HG03342 (cell line): Measurements from ENCODE around the gene NOL4L.

ENCODE experiments used
- ATAC-seq: cut with Tn5 transposase; IDR thresholded peaks from one replicate; pipeline ENCODE4 v1.9.1; 2021; ENCODE audit warnings: mild to moderate bottlenecking, moderate library complexity; ENCODE audit not compliant: unreplicated experiment

NOL4L gene

DNA sequence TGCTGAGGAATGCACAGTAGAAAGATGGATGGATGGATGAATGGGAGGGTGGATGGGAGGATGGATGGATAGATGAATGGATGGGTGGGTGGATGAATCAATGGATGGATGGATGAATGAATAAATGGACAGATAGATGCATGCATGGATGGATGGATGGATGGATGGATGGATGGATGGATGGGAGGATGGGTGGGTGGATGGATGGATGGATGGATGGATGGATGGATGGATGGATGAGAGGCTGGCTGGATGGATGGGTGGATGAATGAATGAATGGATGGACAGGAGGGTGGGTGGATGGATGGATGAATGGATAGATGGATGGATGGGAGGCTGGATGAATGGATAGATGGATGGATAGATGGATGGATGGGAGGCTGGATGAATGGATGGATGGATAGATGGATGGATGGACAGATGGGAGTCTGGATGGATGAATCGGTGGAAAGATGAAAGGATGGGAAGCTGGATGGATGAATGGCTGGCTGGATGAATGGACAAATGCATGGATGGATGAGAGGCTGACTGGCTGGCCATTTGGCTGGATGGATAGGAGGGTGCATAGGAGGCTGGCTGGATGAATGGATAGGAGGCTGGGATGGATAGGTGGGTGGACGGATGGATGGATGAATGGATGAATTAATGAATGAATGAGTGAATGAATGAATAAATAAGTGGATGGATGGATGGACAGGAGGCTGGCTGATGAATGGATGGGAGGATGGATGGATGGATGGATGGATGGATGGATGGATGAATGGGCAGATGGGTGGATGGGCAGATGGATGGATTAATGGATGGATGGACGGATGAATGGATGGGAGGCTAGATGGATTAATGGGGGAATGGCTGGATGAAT is 28.3 kb upstream of the NOL4L start:
- no peak for ATAC-seq

DNA sequence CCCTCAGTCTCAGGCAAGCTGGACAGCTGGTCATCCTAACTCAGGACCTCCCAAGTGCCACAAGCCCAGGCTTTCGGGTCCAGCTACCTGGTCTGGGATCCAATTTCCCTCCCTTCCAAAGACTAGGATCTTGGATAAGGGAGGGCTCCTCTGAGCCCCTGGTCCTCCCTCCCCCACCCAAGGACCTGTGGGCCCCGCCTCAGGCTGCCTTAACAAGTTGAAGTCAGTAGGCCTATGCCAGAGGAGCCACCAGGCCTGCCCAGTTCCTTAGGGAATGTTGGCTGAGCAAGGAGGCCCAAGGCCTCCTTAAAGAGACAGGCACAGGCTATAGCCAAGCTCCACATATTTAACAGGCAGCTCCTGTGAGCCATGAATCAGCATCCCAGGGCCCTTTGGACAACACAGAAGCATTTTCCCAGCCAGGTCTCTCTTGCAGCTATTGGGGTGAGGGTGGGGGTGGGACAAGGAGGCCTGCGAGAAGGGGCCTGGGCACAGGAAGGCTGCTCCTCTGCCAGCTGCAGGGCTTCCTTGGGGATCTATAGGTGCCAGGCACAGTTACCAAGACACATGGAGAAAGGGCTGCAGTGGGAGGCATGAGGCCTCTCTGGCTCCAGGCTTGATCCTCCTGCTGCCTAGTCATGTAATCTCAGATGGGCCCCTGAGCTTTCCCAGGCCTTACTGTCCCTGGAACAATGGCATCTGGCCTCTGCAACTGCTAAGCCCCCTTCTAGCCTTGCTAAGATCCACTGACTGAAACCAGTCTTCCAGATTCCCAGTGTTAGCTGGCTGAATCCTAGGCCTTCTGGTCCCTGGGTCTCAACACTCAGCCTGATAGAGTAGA is 27.4 kb upstream of the NOL4L start:
- ATAC-seq, result no peak

- ATAC-seq, result no peak
Observed at GRCh38 chr20:32611868-32612267, 26.7 kb upstream of the NOL4L start.

- ATAC-seq, result no peak
Observed at GRCh38 chr20:32611286-32611685, 26.2 kb upstream of the NOL4L start.

DNA sequence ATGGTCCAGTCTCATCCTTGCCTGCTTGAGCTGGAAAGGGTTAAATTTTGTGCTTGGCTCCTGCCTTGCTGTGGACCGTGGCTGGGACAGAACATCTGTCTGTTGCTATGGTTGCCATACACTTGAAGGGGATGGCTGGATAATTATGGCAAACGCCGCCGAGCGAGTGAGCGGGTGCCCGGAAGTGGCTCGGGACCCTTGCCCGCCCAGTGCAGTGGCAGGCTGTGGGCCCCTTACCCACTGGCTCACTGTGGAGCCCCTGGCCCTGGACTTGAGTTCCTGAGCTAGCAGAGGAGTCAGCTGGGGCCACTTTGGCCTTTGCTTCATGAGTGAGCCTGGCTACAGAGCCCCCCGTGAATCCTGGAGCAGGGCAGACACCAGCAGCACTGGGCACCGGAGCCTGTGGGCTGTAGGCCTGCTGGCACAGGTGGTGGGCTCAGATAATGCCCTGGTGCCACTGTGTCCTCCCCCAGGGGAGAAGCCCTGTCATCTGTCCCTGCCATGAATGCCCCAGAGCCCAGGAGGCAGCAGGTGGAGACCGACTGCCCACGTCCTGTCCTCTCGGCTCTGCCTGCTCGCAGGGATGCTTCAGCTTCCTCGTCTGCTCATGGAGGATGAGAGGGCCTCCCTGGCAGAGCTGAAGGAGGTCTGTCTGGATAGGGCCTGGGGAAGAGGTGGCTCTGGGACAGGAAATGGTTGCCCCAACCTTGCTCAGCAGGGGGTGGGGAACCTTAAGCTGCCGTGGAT is 25.5 kb upstream of the NOL4L start:
- no peak for ATAC-seq

DNA sequence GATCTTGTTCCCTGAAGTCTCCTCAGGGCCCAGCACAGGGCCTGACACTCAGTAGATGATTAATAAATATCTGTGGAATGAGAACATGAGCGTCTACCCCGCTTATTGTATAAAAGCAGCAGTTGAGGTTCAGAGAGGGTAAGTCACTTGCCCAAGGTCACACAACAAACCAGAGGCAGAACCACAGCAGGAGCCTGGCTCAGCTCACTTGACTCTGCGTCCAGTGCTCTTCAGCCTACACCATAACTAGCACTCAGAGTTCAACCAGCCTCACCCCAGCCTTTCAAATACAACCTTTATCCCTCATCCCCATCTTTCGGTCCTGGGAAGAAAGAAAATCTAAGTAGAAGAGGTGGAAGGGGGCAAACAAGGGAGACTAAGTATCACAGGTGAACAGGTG is 24.9 kb upstream of the NOL4L start:
- no peak for ATAC-seq

GRCh38 chr20:32609111-32609773 is 24.1 kb upstream of the NOL4L start:
- ATAC-seq, result no peak

DNA sequence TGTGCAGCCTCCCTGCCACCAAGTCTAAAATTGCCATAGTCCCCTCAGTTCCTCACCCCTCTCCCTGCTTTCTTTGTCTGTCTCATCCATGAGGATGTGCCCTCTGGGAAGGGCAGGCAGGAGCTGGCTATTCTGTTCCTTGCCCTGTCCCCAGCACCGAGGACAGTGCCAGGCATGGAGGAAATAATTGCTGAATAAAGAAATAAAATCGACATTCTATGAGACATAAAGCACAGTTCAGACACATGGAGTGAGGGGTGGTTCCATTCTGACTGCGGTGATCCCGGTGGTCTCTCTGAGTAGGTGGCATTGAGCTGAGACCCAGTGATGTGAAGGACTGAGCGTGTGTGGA is 23.5 kb upstream of the NOL4L start:
- ATAC-seq, result no peak

DNA sequence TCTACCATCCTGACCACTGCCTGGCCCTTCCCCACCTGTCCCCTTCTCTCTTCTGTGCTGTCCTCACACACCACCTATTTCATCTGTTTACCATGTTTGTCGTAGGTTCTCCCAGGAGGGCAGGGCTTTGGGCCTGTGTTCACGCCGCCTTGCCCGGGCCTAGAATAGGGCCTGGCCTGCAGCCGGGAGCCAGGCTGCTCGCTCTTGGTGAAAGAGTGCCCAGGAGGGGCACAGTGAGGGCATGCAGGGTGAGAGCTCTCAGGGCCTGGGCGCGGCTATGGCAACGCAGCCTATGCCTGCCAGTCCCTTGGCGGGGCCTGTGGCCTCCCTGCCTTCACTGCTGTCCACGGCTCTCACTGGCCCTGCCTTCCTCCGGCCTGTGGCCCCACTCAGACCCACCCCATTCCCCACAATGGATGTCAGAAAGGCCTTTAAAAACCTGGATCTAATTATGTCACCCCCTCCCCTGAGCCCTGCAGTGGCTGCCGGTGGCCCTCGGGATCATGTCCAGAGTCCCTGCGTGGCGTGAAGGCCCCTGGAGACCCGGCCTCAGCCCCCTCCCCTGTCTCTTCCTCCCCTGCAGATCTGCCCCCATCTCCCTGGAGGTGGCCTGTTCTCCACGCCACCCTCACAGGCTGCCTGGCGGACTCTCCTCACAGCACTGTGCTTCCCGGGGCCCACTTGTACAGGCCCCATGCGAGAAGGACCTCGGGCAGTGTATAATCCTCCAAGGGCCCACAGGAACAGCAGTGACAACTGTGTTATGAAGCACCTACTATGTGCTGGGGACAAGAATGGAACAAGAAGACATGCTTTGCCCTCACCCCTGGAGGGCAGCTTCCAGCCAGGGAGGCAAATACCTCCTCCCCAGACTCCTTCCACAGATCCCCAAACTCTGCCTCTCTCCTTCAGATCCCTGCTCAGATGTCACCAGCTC is 22.9 kb upstream of the NOL4L start:
- no peak for ATAC-seq

DNA sequence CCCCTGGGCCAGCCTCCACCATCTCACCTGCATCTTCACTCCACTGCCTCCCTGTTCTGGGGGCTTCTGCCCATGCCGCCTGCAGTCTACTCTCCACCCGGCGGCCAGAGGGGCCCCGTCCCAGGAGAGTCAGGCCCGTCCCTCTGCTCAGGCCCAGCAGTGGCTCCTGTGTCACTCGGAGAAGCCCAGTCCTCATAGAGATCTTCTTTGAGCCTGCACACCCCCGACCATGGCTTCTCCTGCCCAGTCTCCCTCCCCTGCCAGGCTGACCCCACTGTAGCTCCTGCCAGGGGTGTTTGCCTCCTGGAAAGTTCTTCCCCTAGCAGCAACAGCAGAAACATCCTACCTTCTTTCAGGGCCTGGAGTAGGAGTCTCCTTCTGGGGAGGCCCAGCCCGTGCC is 22.2 kb upstream of the NOL4L start:
- no peak for ATAC-seq

GRCh38 chr20:32606790-32607189 is 21.7 kb upstream of the NOL4L start:
- ATAC-seq, result no peak

DNA sequence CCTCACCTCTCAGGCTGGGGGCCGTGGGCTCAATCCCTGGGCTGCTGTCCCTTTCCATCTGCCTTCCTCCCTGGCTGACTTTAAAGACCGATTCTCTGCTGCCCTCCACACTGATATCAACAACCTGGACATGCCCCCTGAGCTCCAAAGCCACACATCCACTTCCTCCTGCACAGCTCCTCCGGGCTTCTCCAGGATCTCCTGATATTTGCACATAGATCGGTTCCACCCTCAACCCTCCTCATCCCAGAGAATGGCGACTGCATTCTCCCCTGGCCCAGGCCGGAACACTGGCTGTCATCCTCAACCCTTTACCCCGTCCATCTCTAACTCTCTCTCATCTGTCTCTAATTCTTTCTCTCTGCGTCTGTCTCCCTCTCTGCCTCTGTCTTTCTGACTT is 21.0 kb upstream of the NOL4L start:
- no peak for ATAC-seq

DNA sequence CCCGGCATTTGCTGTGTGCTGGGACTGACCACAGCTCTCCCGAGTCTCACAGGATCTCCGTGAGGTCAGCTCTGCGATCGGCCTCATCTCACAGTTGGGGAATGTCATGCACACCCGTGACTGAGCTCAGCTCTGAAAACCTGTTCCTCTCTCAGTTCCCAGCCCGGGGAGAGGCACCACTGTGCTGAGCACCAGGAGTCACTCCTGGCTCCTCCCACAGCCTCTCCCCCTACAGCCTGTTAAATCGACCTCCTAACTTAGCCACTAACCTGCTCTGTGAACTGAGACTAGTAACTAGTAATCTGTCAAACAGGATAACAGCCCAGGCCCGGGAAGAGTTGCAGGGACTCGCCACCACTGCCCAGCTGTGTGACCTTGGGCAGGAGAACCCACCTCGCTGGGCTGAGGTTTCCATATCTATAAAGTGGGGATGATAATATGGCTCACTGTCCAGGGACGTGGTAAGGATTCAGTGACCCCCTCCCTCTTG is 20.1 kb upstream of the NOL4L start:
- ATAC-seq, result no peak

DNA sequence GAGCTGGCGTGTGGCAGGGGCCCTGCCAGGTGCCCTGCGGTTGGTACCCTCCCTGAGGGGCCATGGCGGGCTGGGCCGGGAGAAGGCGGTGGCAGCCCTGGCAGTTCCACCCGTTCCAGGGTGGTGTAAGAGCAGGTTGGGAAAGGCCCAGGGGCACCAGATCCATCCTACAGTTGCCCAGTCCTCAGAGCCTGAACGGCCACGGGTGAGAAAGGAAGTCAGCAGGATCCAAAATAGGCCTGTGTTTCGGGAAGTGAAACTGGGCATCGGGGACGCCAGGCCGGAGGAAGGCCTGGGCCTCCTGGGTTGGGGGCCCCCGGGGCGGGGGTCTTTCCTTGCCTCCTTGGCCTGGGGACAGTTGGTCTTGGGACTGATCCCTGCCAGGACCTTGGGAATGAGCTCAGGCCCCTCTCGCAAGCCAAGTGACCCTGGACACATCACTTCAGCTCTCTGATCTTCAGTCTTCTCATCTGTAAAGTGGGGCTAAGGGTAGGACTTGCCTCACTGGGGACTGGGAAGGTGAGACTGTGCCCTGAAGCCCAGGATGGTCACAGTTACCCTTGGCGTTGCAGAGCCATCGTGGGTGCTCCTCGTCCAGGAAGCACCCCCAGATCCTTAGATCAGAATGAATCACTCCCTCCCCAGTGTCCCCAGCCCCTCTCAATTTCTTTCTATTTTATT is 18.1 kb upstream of the NOL4L start:
- no peak for ATAC-seq

DNA sequence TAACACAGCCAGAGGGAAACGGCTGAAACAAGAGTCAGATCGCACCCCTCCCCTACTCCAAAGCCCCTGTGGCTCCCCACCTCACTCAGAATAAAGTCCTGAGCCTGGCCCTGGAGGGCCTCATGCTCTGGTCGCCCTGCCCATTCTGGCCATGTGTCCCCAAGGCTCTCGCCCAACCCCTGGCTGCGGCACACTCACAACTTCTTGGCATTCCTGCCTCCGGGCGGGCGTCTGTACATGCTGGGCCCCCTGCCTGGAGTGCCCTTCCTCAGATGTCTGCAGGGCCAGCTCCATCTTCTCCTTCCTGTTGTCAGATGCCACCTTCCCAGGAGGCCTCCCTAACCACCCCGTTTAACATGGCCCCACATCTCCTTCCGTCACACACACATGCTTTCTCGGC is 17.1 kb upstream of the NOL4L start:
- ATAC-seq, result no peak

DNA sequence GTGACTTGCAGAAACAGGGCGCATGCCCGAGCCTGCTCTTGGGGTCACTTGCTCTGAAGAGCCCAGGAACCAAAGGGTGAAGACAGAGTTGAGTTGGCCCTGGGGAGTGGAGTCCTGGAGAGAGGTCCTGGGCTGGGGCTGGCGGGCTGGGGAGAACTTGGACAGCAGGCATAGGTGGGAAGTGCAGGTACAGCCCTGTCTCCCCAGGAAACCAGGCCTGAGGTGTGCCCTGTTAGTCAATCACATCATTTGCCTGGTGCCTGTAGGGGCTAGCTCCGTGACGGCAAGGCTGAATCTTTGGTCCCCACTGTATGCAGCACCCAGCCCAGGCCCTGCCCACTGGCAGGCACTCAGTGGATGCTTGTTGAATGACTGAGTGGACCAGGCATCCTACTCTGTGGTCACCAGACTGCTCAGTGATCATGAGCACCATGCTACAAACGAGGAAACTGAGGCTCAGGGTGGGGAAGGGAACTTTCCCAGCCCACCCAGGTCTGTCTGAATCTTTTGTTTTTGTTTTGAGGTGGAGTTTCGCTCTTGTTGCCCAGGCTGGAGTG is 15.6 kb upstream of the NOL4L start:
- no peak for ATAC-seq

DNA sequence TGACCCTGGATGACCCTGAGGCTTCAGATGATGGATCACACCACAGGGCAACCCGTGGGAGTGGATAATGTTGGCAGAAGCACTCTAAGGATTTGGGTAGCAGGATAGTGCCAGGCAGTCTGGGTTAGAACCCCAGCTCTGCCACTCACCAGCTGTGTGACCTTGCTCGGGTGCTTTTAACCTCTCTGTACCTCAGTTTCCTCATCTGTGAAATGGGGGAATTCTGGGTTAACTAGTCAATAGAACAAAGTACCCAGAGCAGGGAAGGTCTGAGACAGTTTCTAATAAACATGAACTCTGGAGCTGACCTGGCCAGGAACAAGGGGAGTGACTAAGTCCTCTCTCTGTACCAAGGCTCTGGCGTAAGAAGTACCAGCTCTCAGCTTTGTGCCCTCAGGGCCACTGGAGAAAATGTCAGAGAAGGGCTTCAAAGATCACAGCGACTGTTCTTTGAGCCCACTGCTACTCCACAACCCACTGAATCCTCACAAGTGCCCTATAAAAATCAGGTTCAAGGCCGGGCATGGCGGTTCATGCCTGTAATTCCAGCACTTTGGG is 14.7 kb upstream of the NOL4L start:
- ATAC-seq, result no peak

GRCh38 chr20:32598606-32599005 is 13.5 kb upstream of the NOL4L start:
- ATAC-seq, result no peak

DNA sequence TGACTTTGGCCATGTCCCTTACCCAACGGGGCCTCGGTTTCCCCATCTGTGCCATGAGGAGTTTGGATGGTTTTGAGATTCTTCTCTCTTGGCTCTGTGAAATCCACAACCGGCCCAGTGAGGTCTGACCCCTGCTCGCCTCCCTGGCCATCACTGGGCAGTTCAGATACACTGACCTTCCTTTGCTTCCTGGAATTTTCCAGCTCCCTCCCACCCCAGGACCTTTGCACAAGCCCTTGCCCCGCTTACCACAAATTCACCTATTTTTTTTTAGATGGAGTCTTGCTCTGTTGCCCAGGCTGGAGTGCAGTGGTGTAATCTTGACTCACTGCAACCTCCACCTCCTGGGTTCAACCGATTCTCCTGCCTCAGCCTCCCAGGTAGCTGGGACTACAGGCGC is 12.6 kb upstream of the NOL4L start:
- ATAC-seq, result no peak
